Measurements from ENCODE around the gene METTL8.

- TF ChIP-seq YY1 (IDR thresholded peaks at IDR 0.05; ENCODE audit: insufficient read depth, insufficient read length), result no peak
- no peak for TF ChIP-seq ZNF274 (IDR thresholded peaks at IDR 0.05; ENCODE audit: low read depth, low read length)
- TF ChIP-seq SUZ12 (IDR thresholded peaks at IDR 0.05; ENCODE audit: extremely low read depth, insufficient read depth, insufficient read length), result no peak
Measured at GRCh38 chr2:171365778-171366177, 68.0 kb downstream of the METTL8 start.

All from NT2/D1 (cell line).